Activated naive CD4-positive, alpha-beta T cell treated with anti-CD3 and anti-CD28 coated beads, Interleukin-2, amount 10 ng/mL, durations not matched to agents 7 days and 5 days (primary cell): ENCODE data around the gene DPYSL4.

Experiments
- CTCF ChIA-PET: fragments of 350-600 bp; sonication (Branson Sonifier 250); formaldehyde crosslinking; loops from one replicate; lab custom pipeline; 2021; ENCODE audit warnings: antibody characterized with exemption; lab: Charles Lee
- DNase-seq: peaks from one replicate; pipeline ENCODE4 v3.0.0-alpha.2; 2020
- H3K27ac Mint-ChIP-seq: one replicate; pipeline ENCODE4 v1.8.0; 2021; ENCODE audit warnings: mild to moderate bottlenecking, moderate library complexity, mixed read lengths
- H3K27me3 Mint-ChIP-seq: one replicate; pipeline ENCODE4 v1.8.0; 2021; ENCODE audit warnings: mild to moderate bottlenecking, mixed read lengths
- H3K36me3 Mint-ChIP-seq: one replicate; pipeline ENCODE4 v1.8.0; 2021; ENCODE audit warnings: mixed read lengths
- H3K4me1 Mint-ChIP-seq: one replicate; pipeline ENCODE4 v1.8.0; 2021; ENCODE audit warnings: mixed read lengths
- H3K4me3 Mint-ChIP-seq: one replicate; pipeline ENCODE4 v1.8.0; 2021; ENCODE audit warnings: mild to moderate bottlenecking, moderate library complexity, mixed read lengths
- H3K9me3 Mint-ChIP-seq: one replicate; pipeline ENCODE4 v1.8.0; 2021; ENCODE audit warnings: mixed read lengths

DPYSL4 gene

GRCh38 chr10:132230557-132231210 is 43.9 kb downstream of the DPYSL4 start:
- no peak for DNase-seq
- Mint-ChIP-seq H3K27ac (peak overlapping the region; percentile 21), H3K36me3 (no peaks in the 10 kb centered on the region), H3K27me3 (no peaks in the 10 kb centered on the region), H3K4me3 (peak overlapping the region; percentile 19), H3K4me1 (peaks cover 29% of the 10 kb centered on the region), H3K9me3 (no peaks in the 10 kb centered on the region)
- CTCF ChIA-PET = interaction anchor here (1.5 kb wide), 1 partner anchor 213 kb away, joined by 3 read pairs; no protein-coding TSS in a partner anchor

DNA sequence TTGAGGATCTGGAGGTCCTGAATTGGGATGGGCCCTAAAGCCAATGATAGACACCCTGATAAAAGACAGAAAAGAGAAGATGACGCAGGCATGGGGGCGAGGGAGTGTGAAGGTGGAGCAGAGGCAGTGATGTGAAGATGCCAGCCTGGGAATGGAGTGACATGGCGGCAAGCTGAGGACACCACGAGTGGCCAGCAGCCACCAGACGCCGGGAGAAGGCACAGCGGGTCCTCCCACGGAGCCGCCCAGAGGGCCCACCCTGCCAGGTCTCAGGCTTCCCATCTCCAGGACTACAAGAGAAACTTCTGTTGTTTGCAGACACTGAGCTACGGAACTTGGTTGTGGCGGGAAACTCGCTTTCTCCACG is 44.9 kb downstream of the DPYSL4 start:
- no peak overlapping the region for H3K4me3 Mint-ChIP-seq
- no peak for DNase-seq
- no peaks in the 10 kb centered on the region for H3K36me3 Mint-ChIP-seq
- H3K9me3 Mint-ChIP-seq = no peaks in the 10 kb centered on the region
- H3K4me1 Mint-ChIP-seq = peaks cover 29% of the 10 kb centered on the region
- CTCF ChIA-PET = interaction anchor here (1.5 kb wide), 1 partner anchor 212 kb away, joined by 3 read pairs; no protein-coding TSS in a partner anchor
- H3K27me3 Mint-ChIP-seq = no peaks in the 10 kb centered on the region
- H3K27ac Mint-ChIP-seq = no peak overlapping the region

DNA sequence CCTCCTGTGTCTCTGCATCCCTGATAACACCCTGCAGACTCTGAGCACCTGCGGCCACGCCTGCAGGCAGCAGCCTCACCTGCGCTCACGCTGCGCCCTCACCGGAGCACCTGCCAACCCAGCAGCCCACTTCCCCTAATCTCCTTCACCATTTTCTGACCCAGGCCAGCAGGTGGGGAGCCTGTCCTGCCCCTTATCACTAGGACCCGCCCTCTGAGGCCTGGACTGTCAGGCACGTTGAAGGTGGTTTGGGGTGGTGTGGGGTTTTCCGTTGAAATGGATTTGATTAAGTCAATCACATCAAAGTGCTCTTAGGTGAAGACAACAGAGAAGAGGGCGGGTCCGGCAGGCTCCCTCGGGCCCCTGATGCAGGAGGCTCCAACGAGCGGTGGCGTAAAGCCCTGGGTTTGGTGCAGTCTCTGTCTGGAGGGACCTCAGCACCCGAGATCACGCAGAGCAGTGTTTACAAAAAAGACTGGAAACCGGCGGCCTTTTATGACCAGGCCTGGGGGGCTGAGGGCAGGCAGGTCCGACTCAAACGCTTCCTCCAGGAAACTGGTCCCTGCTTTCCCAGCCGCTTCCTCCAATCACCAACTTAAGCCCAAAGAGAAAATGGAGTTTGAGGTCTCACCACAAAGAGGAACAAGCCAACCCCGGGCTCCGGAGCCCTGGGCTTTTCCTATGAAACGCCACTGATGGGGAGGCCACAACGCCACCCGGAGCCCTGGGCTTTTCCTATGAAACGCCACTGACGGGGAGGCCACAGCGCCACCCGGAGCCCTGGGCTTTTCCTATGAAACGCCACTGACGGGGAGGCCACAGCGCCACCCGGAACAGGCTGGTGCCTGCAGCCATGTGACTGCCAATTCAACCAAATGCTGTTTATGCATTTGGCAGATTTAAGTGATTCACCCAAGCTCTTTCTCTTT is 45.5 kb downstream of the DPYSL4 start:
- Mint-ChIP-seq H3K27me3 (no peaks in the 10 kb centered on the region), H3K27ac (no peak overlapping the region)

DNA sequence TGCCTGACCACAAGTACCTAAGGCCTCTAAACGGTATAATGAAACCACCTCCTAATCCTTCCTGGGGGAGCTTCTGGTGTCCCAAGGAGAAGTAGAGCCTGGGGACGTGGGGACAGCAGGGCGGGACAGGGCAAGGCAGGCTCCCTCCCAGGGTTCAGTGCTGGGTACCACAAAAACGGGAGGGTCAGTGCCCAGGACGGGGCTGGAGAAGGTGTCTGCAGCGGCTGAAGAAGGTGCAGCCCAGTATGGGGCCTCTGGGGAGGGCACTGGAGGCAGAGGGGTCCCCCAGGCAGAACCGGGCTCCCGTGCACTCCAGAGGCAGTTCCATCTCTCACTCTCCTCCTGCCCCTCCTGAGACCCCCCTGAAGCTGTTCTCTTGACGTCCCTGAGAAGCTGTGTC is 46.2 kb downstream of the DPYSL4 start:
- H3K4me3 Mint-ChIP-seq = no peak overlapping the region
- DNase-seq = no peak
- H3K4me1 Mint-ChIP-seq = peaks cover 29% of the 10 kb centered on the region
- H3K36me3 Mint-ChIP-seq = no peaks in the 10 kb centered on the region
- no peaks in the 10 kb centered on the region for H3K27me3 Mint-ChIP-seq
- CTCF ChIA-PET = interaction anchor here (1.7 kb wide), 1 partner anchor 118 kb away, joined by 4 read pairs; no protein-coding TSS in a partner anchor
- no peaks in the 10 kb centered on the region for H3K9me3 Mint-ChIP-seq
- H3K27ac Mint-ChIP-seq = no peak overlapping the region

More for the DNA sequence above, 45.5 kb downstream of the DPYSL4 start:
- no peaks in the 10 kb centered on the region for H3K36me3 Mint-ChIP-seq
- CTCF ChIA-PET = interaction anchor here (1.5 to 1.7 kb wide), 2 partner anchors 119 to 211 kb away, joined by 3 to 4 read pairs; no protein-coding TSS in a partner anchor
- H3K9me3 Mint-ChIP-seq = no peaks in the 10 kb centered on the region
- peaks cover 29% of the 10 kb centered on the region for H3K4me1 Mint-ChIP-seq
- DNase-seq = no peak
- no peak overlapping the region for H3K4me3 Mint-ChIP-seq

GRCh38 chr10:132233501-132234085 is 46.8 kb downstream of the DPYSL4 start:
- DNase-seq = no peak
- no peaks in the 10 kb centered on the region for H3K27me3 Mint-ChIP-seq
- H3K9me3 Mint-ChIP-seq = no peaks in the 10 kb centered on the region
- CTCF ChIA-PET = interaction anchor here (1.0 to 1.7 kb wide), 2 partner anchors 117 to 405 kb away, joined by 3 to 4 read pairs; no protein-coding TSS in a partner anchor
- H3K4me3 Mint-ChIP-seq = no peak overlapping the region
- H3K36me3 Mint-ChIP-seq = no peaks in the 10 kb centered on the region
- peaks cover 29% of the 10 kb centered on the region for H3K4me1 Mint-ChIP-seq
- no peak overlapping the region for H3K27ac Mint-ChIP-seq

DNA sequence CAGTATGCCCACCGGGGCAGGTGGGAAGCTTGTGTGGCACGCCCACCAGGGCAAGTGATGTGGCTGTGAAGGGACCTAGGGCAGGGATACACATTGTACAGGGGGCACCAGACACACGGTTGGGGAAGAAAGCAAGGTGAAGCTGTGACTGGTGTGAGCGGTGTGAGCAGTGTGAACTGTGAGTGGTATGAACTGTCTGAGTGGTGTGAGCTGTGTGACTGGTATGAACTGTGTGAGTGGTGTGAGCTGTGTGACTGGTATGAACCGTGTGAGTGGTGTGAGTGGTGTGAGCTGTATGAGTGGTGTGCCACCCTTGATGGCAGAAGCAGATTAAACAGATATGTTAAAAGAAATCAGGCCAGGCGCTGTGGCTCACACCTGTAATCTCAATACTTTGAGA is 48.1 kb downstream of the DPYSL4 start:
- Mint-ChIP-seq H3K4me3 (no peak overlapping the region), H3K4me1 (peaks cover 19% of the 10 kb centered on the region), H3K9me3 (no peaks in the 10 kb centered on the region), H3K36me3 (no peaks in the 10 kb centered on the region), H3K27ac (no peak overlapping the region), H3K27me3 (no peaks in the 10 kb centered on the region)
- DNase-seq = no peak
- CTCF ChIA-PET = interaction anchor here (1.0 kb wide), 1 partner anchor 404 kb away, joined by 3 read pairs; no protein-coding TSS in a partner anchor

DNA sequence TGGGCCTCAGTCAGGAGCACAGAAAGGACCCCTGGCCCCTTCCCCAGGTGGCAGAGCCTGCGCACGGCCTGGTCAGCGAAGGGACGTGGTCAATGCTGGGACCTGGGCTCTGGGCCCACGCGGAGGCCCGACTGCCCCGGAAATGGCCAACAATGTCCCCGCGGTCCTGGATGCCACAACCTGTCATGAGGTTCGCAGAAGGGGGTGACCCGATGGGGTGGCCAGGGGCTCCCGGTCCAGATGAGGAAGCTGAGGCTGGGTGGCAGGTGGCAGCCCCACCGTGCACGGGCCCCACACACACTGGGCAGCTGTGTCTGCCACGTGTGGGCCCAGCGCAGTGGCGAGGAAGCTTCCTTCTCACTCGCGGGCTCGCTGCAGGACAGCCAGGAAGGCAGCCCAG is 49.4 kb downstream of the DPYSL4 start:
- CTCF ChIA-PET = no interaction called here
- H3K9me3 Mint-ChIP-seq = no peaks in the 10 kb centered on the region
- H3K4me3 Mint-ChIP-seq = no peak overlapping the region
- no peaks in the 10 kb centered on the region for H3K27me3 Mint-ChIP-seq
- H3K36me3 Mint-ChIP-seq = no peaks in the 10 kb centered on the region
- DNase-seq = no peak
- no peak overlapping the region for H3K27ac Mint-ChIP-seq
- peaks cover 16% of the 10 kb centered on the region for H3K4me1 Mint-ChIP-seq

DNA sequence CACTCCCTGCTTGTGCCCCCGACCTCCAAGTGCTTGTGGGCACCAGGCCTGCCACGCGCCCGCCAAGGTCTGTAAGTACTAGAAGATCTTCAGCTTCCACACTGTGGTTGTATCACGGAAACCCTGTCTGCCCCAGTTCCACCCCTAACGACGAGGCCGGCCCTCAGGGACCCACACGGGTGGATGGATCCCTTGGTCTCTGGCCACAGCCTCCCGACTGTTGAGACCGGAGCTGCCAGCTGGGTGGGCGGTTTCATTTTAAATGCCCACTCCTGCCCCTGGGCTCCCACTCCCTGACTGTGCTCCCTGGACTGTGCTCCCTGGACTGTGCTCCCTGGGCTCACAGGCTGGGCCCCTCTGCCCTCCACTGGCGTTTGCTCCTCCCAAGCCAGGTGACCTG is 50.1 kb downstream of the DPYSL4 start:
- no peaks in the 10 kb centered on the region for H3K9me3 Mint-ChIP-seq
- no peaks in the 10 kb centered on the region for H3K36me3 Mint-ChIP-seq
- H3K4me3 Mint-ChIP-seq = no peak overlapping the region
- CTCF ChIA-PET = no interaction called here
- H3K27me3 Mint-ChIP-seq = no peaks in the 10 kb centered on the region
- H3K27ac Mint-ChIP-seq = no peak overlapping the region
- no peak for DNase-seq
- H3K4me1 Mint-ChIP-seq = peaks cover 11% of the 10 kb centered on the region

DNA sequence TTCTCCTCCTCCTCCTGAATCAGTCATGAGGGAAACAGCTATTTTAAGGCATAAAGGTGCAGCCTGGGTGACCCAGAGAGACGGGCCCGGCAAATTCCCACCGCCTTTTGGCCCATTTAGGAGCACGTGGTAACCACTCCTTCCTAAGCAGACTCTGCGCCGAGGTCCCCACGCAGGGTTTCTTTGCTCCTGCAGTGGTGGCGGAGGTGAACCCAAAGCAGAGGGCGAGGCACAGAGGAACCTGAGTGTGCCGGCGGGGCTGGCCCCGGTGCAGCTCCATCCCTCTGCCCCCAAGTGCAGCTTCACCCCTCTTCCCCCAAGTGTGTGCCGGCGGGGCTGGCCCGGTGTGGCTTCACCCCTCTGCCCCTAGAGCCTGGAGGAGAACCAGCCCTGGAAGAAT is 50.6 kb downstream of the DPYSL4 start:
- H3K4me3 Mint-ChIP-seq = no peak overlapping the region
- peaks cover 6% of the 10 kb centered on the region for H3K4me1 Mint-ChIP-seq
- no peaks in the 10 kb centered on the region for H3K36me3 Mint-ChIP-seq
- no peaks in the 10 kb centered on the region for H3K27me3 Mint-ChIP-seq
- no peak overlapping the region for H3K27ac Mint-ChIP-seq
- no peak for DNase-seq
- CTCF ChIA-PET = no interaction called here
- H3K9me3 Mint-ChIP-seq = no peaks in the 10 kb centered on the region

DNA sequence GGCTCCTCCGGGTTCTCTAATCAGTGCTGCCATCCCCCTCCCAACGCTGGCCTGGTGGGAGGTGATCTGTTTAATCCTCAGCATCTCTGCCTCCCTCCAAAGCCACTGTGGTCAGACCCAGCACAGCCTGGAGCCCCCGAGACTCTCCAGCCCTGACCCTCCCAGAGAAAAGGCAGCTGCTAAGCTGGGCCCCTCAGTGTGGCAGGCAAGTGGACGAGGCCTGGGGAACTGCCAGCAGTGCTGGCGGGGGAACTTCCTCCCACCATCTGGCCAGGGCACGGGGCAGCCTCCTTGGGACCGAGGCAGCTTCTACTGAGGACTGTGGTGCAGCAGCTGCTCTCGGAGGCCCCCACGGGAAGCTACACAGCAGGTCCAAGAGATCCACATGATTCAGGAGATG is 51.1 kb downstream of the DPYSL4 start:
- no peak for DNase-seq
- H3K27me3 Mint-ChIP-seq = no peaks in the 10 kb centered on the region
- CTCF ChIA-PET = no interaction called here
- no peak overlapping the region for H3K4me3 Mint-ChIP-seq
- no peaks in the 10 kb centered on the region for H3K9me3 Mint-ChIP-seq
- no peak overlapping the region for H3K27ac Mint-ChIP-seq
- H3K36me3 Mint-ChIP-seq = no peaks in the 10 kb centered on the region
- peaks cover 2% of the 10 kb centered on the region for H3K4me1 Mint-ChIP-seq

GRCh38 chr10:132238371-132239125 is 51.8 kb downstream of the DPYSL4 start:
- Mint-ChIP-seq H3K4me1 (no peaks in the 10 kb centered on the region), H3K9me3 (no peaks in the 10 kb centered on the region), H3K4me3 (no peak overlapping the region), H3K27ac (no peak overlapping the region), H3K27me3 (no peaks in the 10 kb centered on the region), H3K36me3 (no peaks in the 10 kb centered on the region)
- DNase-seq = no peak
- CTCF ChIA-PET = no interaction called here

GRCh38 chr10:132239126-132240031 is 52.6 kb downstream of the DPYSL4 start:
- Mint-ChIP-seq H3K27ac (no peak overlapping the region), H3K27me3 (no peaks in the 10 kb centered on the region), H3K36me3 (no peaks in the 10 kb centered on the region), H3K9me3 (no peaks in the 10 kb centered on the region), H3K4me3 (no peak overlapping the region), H3K4me1 (no peaks in the 10 kb centered on the region)
- CTCF ChIA-PET = no interaction called here
- DNase-seq = no peak

- Mint-ChIP-seq H3K4me3 (no peak overlapping the region), H3K9me3 (no peaks in the 10 kb centered on the region)
These were observed 53.4 kb downstream of the DPYSL4 start for GRCh38 chr10:132240156-132240555.

More at GRCh38 chr10:132240156-132240555, 53.4 kb downstream of the DPYSL4 start:
- H3K27me3 Mint-ChIP-seq = no peaks in the 10 kb centered on the region
- no peaks in the 10 kb centered on the region for H3K36me3 Mint-ChIP-seq
- H3K27ac Mint-ChIP-seq = no peak overlapping the region
- no peak for DNase-seq
- no peaks in the 10 kb centered on the region for H3K4me1 Mint-ChIP-seq
- CTCF ChIA-PET = no interaction called here
